Epithelial cell of proximal tubule (primary cell): ENCODE results near the gene NFE2. TPM values are rescaled to one million over a fixed set of nuclear protein-coding genes. Genes with fewer than 3 reads are reported as not detected.

ENCODE experiments used
- DNase-seq: peaks from one replicate; pipeline ENCODE4 v3.0.0-alpha.2; 2011; ENCODE audit warnings: low read depth
- H3K4me3 ChIP-seq: 2 replicates; pipeline ENCODE4 v1.5.1; 2011; ENCODE audit warnings: low read depth, mild to moderate bottlenecking, low read length
- total RNA-seq: library from RNA; depleted of rRNA; stranded (reverse); fragments of >200 nt; gene quantifications from 2 replicates; pipeline ENCODE4 v1.2.3, GENCODE V29; 2015
- TF ChIP-seq, protein P1 (sequence below): conservative IDR thresholded peaks from 2 replicates; pipeline ENCODE4 v1.5.1; 2012; ENCODE audit warnings: low read depth, mild to moderate bottlenecking, low read length

Gene NFE2
- total RNA-seq = not detected in 2 replicates

GRCh38 chr12:54300732-54301427 lies at the start of gene NFE2:
NFE2 (minus strand) TSS chr12:54301015; CDS start chr12:54295248, 5,767 bp downstream.
- no peak for DNase-seq
- peak within 1 kb of the TSS; percentile 42 for H3K4me3 ChIP-seq
- TF ChIP-seq, protein P1, sequence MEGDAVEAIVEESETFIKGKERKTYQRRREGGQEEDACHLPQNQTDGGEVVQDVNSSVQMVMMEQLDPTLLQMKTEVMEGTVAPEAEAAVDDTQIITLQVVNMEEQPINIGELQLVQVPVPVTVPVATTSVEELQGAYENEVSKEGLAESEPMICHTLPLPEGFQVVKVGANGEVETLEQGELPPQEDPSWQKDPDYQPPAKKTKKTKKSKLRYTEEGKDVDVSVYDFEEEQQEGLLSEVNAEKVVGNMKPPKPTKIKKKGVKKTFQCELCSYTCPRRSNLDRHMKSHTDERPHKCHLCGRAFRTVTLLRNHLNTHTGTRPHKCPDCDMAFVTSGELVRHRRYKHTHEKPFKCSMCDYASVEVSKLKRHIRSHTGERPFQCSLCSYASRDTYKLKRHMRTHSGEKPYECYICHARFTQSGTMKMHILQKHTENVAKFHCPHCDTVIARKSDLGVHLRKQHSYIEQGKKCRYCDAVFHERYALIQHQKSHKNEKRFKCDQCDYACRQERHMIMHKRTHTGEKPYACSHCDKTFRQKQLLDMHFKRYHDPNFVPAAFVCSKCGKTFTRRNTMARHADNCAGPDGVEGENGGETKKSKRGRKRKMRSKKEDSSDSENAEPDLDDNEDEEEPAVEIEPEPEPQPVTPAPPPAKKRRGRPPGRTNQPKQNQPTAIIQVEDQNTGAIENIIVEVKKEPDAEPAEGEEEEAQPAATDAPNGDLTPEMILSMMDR = peak; percentile 14

DNA sequence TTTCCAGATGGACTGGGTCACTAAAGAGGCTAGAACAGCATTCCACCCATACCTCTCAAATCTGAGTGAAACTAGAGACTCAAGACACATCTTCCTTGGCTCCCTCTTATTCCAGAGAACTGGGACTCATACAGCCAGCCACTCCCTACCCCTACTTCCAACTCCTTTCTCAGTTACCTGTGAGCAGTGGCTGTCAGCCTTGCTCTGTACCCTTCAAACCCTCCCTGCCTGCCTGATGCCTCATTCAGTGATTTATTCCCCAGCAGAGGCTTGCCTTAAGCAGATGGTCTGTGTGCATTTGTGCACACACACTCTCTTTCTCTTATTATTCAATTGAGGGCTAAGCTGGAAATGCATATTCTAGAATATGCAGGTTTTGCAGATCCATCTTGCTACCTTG lies 48.9 kb upstream of the NFE2 start:
- H3K4me3 ChIP-seq = no peak overlapping the region
- DNase-seq = no peak
- TF ChIP-seq, protein P1 = no peak

DNA sequence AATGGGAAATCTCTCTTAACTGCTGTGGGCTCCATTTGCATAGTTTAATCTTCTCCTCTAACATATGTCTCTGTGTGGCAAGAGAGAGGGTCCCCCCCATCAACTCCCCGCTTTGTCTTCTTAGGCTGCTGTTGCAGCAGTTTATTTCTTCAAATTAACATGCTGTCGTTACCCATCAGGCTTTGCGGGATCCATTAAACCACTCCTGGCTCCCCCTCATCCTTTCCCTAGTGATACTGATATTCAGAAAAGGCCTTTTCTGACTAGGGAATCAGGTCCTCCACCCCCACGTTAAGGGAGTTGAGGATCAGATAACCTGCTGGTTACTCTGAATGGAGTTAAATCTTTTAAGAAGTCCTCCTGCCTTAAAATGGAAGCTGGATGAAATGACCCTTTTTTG lies 48.2 kb upstream of the NFE2 start:
- H3K4me3 ChIP-seq = no peak overlapping the region
- TF ChIP-seq, protein P1 = no peak
- no peak for DNase-seq

GRCh38 chr12:54341378-54342300 lies 40.8 kb upstream of the NFE2 start:
- DNase-seq = no peak
- no peak overlapping the region for H3K4me3 ChIP-seq
- TF ChIP-seq, protein P1 = no peak

GRCh38 chr12:54340846-54341245 lies 40.0 kb upstream of the NFE2 start:
- TF ChIP-seq, protein P1 = no peak
- H3K4me3 ChIP-seq = no peak overlapping the region
- no peak for DNase-seq

DNA sequence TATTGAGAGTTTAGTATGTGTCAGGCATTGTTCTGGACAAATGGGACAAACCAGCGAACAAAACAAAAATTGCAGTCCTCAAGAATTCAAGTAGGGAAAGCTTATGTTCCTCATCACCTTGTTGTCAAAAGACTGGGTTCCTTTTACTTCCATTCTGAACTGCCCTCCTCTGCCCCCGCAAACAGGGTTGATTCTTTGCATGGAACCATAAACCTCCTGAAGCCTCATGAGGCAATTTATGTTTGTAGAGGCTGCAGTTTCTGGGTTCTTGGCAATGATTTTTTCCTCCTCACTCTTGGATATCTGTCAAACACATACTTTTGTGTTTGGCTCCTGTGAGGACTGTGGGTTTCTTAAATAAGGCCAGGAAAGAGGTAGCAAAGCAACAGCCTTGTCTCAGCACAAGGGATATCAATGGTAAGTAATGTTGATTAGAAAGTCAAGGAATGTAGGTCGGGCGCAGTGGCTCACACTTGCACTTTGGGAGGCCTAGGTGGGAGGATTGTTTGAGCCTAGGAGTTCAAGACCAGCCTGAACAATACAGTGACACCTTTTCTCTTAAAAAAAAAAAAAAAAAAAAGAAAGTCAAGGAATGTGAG lies 38.0 kb upstream of the NFE2 start:
- TF ChIP-seq, protein P1 = no peak
- H3K4me3 ChIP-seq = no peak overlapping the region
- DNase-seq = no peak
